BLaER1 (cell line): Measurements from ENCODE around the gene BMP2K.

Experiments used
- H3K27ac ChIP-seq: shearing (Covaris generic); formaldehyde crosslinking; 2 replicates; pipeline ENCODE4 v1.8.1; 2022
- H3K27me3 ChIP-seq: shearing (Covaris generic); formaldehyde crosslinking; 2 replicates; pipeline ENCODE4 v1.8.1; 2022
- H3K36me3 ChIP-seq: shearing (Covaris generic); formaldehyde crosslinking; 2 replicates; pipeline ENCODE4 v1.8.1; 2022
- H3K4me1 ChIP-seq: shearing (Covaris generic); formaldehyde crosslinking; 2 replicates; pipeline ENCODE4 v1.8.1; 2022
- H3K4me2 ChIP-seq: shearing (Covaris generic); formaldehyde crosslinking; 2 replicates; pipeline ENCODE4 v1.8.1; 2022
- H3K4me3 ChIP-seq: shearing (Covaris generic); formaldehyde crosslinking; 2 replicates; pipeline ENCODE4 v1.8.1; 2022
- H3K9ac ChIP-seq: shearing (Covaris generic); formaldehyde crosslinking; 2 replicates; pipeline ENCODE4 v1.8.1; 2022
- H3K9me3 ChIP-seq: shearing (Covaris generic); formaldehyde crosslinking; 2 replicates; pipeline ENCODE4 v1.8.1; 2022
- H4K20me1 ChIP-seq: shearing (Covaris generic); formaldehyde crosslinking; 2 replicates; pipeline ENCODE4 v1.8.1; 2022
- Cebpa-rat ChIP-seq: shearing (Covaris generic); IDR thresholded peaks from 2 replicates; pipeline ENCODE4 v1.8.1; 2022

Gene BMP2K

DNA sequence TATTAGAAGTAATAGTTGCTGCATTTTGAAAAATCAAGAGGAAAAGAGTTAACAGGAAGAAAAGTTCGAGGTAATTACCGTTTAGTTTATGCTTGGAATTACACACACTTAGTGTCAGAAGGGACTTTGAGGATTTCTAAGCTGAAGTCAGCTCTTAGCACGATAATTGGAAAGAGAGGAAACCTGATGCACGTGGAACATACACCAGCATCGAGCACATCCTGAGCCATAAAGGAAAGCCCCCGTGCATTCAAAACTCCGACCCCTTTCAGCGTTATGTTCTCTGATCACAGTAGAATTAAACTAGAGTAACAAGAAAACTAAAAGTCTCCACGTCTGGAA is 163.5 kb downstream of the BMP2K start:
- peaks cover 22% of the 10 kb centered on the region for H3K4me1 ChIP-seq
- H3K36me3 ChIP-seq: no peaks in the 10 kb centered on the region
- H3K27me3 ChIP-seq: no peaks in the 10 kb centered on the region
- peak overlapping the region; percentile 90 for H3K4me2 ChIP-seq
- no peaks in the 10 kb centered on the region for H3K9me3 ChIP-seq
- no peak for TF ChIP-seq Cebpa-rat
- peak overlapping the region; percentile 94 for H3K4me3 ChIP-seq
- H3K27ac ChIP-seq: no peak overlapping the region
- no peaks in the 10 kb centered on the region for H4K20me1 ChIP-seq
- peak overlapping the region; percentile 84; the same call in 1 of the 2 replicates for H3K9ac ChIP-seq

DNA sequence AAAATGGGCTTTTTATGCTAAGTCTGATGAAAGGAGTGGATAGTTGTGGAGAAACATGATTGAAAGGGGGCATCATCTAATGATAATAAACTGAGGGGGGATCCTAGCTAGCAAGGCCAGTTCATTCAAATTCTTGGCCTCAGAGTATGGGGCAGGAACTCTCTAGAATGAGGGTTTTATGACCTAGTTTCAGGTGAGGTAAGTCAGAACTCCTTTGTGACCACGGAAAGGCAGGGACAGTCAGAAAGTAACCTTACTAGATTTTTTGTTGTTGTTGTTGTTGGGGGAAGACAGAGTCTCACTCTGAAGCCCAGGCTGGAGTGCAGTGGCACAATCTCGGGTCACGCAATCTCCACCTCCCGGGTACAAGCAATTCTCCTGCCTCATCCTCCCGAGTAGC is 164.6 kb downstream of the BMP2K start:
- Histone ChIP-seq H4K20me1 (no peaks in the 10 kb centered on the region), H3K4me2 (peak overlapping the region; percentile 90; the same call in 1 of the 2 replicates), H3K9ac (no peak overlapping the region), H3K27ac (no peak overlapping the region), H3K4me3 (no peak overlapping the region), H3K4me1 (peaks cover 22% of the 10 kb centered on the region), H3K27me3 (no peaks in the 10 kb centered on the region), H3K36me3 (no peaks in the 10 kb centered on the region), H3K9me3 (no peaks in the 10 kb centered on the region)
- no peak for TF ChIP-seq Cebpa-rat

- no peak for TF ChIP-seq Cebpa-rat
- H3K9ac ChIP-seq: no peak overlapping the region
- no peak overlapping the region for H3K4me2 ChIP-seq
- 0 out of 2 replicates have a peak, but pooled peaks cover 6% of the 10 kb centered on the region for H3K9me3 ChIP-seq
- no peaks in the 10 kb centered on the region for H4K20me1 ChIP-seq
- H3K4me1 ChIP-seq: peaks cover 10% of the 10 kb centered on the region
- no peaks in the 10 kb centered on the region for H3K36me3 ChIP-seq
- H3K27me3 ChIP-seq: no peaks in the 10 kb centered on the region
- no peak overlapping the region for H3K4me3 ChIP-seq
- H3K27ac ChIP-seq: no peak overlapping the region
These were observed 168.2 kb downstream of the BMP2K start for GRCh38 chr4:78944381-78944780.

GRCh38 chr4:78945651-78946179 is 169.6 kb downstream of the BMP2K start:
- Histone ChIP-seq H3K27ac (no peak overlapping the region), H3K4me2 (no peak overlapping the region), H3K9me3 (0 out of 2 replicates have a peak, but pooled peaks cover 6% of the 10 kb centered on the region), H3K36me3 (no peaks in the 10 kb centered on the region), H4K20me1 (no peaks in the 10 kb centered on the region), H3K4me3 (no peak overlapping the region), H3K27me3 (no peaks in the 10 kb centered on the region), H3K4me1 (no peaks in the 10 kb centered on the region), H3K9ac (no peak overlapping the region)
- no peak for TF ChIP-seq Cebpa-rat

DNA sequence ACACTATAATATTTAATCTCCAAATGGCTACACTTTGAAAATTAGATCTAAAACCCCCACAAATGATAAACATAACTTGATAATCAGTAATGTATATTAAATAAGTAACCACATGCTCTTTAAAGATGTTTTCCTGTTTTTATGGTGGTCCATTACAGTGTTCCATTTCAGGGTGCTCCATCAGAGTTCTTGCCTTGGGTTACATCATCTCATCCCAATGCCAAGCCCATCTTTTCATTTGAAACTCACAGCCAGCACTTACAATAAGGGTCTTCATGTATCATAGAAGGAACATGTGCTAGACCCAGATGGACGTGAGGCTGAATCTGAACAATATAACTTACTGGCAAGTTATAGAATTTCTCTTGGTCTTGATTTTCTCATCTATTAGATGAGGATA is 173.6 kb downstream of the BMP2K start:
- Histone ChIP-seq H4K20me1 (no peaks in the 10 kb centered on the region), H3K4me3 (no peak overlapping the region), H3K4me1 (no peaks in the 10 kb centered on the region), H3K4me2 (no peak overlapping the region), H3K27me3 (no peaks in the 10 kb centered on the region), H3K36me3 (no peaks in the 10 kb centered on the region), H3K9ac (no peak overlapping the region), H3K27ac (no peak overlapping the region), H3K9me3 (0 out of 2 replicates have a peak, but pooled peaks cover 6% of the 10 kb centered on the region)
- no peak for TF ChIP-seq Cebpa-rat

DNA sequence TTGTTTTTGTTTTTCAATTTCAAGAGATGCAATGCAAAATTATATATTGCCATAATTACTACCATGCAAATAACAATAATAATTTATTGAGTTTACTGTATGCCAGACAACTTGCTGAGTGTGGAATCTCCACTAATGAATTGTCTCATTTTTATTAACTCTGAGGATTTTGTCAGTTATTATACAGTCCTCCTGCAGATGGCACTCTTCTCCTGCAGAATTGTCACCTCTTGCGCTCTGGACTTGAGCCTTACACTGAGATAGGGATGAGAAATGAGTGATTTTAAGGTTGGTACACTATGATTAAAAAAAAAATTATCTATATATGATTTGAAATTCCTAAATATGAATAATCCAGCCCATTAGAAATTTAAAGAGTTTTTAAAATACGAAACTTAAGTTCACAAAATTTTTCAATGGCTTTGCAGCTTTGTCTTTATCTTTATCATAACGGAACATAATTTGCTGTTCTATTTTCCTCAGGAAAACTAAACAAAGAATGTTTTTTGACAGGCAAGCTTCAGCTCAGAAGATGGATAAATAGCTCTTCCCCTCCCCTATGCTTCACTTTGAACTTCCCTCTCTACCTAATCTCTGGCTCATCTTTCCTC is 175.8 kb downstream of the BMP2K start:
- no peaks in the 10 kb centered on the region for H3K27me3 ChIP-seq
- no peak overlapping the region for H3K27ac ChIP-seq
- no peaks in the 10 kb centered on the region for H3K4me1 ChIP-seq
- H3K36me3 ChIP-seq: no peaks in the 10 kb centered on the region
- H3K4me2 ChIP-seq: no peak overlapping the region
- no peak for TF ChIP-seq Cebpa-rat
- no peak overlapping the region for H3K4me3 ChIP-seq
- H3K9ac ChIP-seq: no peak overlapping the region
- no peaks in the 10 kb centered on the region for H3K9me3 ChIP-seq
- H4K20me1 ChIP-seq: no peaks in the 10 kb centered on the region

- no peak overlapping the region for H3K27ac ChIP-seq
- no peaks in the 10 kb centered on the region for H3K36me3 ChIP-seq
- H4K20me1 ChIP-seq: no peaks in the 10 kb centered on the region
- H3K4me3 ChIP-seq: no peak overlapping the region
- H3K4me1 ChIP-seq: no peaks in the 10 kb centered on the region
- TF ChIP-seq Cebpa-rat: no peak
- H3K9me3 ChIP-seq: no peaks in the 10 kb centered on the region
- no peak overlapping the region; the same call in 1 of the 2 replicates for H3K9ac ChIP-seq
- H3K4me2 ChIP-seq: no peak overlapping the region
- no peaks in the 10 kb centered on the region for H3K27me3 ChIP-seq
These were observed 177.1 kb downstream of the BMP2K start for GRCh38 chr4:78953231-78953630.

DNA sequence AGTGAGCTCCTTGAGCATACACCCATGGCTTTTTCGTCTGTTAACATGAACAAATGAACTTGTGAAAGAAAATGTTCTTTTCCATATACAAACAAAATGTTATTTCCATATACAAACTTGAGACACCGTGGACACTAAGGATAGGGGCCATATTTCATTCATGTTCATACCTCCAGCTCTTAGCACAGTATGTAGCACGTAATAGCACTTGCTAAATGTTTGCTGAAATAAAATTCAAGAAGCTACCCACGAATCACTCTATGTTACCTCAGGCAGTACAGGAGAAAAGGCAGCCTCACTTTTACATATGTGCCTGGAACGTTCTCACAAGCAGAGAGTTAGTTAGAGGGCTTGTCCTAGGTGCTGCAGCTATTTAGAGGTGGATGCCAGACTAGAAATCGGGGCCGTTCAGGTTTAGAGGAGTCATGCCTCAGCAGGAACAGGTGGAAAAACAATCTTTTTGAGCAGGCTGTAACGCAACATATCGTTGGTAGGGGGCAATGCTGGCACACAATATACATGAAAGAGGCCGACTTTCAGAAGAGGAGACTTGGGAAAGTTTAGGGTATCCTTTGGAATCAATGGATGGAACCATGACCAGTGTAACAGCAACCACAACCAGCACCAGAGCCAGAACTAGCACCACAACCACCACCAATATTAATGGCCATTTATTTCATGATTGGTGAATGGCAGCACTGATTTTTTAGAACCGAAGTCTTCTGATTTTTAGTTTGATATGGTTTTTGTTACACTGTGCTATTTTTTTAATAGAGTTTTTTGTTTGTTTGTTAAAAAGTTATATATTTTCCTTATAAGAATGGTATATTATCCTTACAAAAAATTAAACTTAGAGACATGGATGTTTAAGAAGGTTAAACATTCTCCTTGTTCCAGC is 177.9 kb downstream of the BMP2K start:
- Histone ChIP-seq H3K36me3 (no peaks in the 10 kb centered on the region), H3K4me3 (no peak overlapping the region), H3K9me3 (no peaks in the 10 kb centered on the region), H3K27me3 (no peaks in the 10 kb centered on the region), H4K20me1 (no peaks in the 10 kb centered on the region), H3K4me2 (no peak overlapping the region), H3K27ac (no peak overlapping the region), H3K4me1 (no peaks in the 10 kb centered on the region), H3K9ac (no peak overlapping the region)
- no peak for TF ChIP-seq Cebpa-rat

DNA sequence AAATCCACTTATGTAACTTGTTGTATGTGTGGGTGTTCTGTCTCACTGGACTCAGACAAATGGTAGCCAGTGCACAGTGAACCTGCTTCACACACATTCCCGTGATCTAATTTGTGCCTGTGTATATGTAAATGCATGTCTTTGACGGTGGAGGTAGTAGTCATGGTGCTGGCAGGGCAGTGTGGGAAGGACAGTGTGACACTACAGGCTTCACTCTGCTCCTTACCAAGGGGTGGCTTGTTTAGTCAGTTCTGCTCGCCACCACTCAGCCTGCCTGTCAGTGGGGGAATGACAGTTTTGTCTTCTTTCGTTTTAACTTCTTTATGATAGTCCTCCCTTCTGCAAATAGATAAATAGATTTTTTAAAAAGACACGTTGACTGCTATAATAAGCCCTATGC is 180.8 kb downstream of the BMP2K start:
- no peak overlapping the region for H3K4me2 ChIP-seq
- H3K36me3 ChIP-seq: no peaks in the 10 kb centered on the region

DNA sequence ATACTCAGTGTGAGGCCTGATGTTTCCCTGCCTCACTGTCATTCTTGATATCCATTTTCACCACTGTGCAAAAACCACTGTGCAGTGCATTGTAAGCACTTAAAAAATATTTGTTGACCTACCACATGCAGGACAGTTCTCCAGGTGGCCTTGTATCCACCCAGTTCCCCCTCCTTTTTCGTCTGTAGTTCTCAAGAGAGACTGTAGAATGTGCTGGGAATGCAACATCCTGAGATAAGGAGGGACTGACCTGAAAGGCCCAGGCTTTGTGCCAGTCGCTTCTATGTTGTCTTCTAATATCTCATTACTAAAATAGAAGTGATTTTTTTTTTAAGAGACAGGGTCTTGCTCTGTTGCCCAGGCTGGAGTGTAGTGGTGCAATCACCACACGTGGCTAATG is 184.8 kb downstream of the BMP2K start:
- H3K4me3 ChIP-seq: no peak overlapping the region
- no peaks in the 10 kb centered on the region for H3K4me1 ChIP-seq
- H3K4me2 ChIP-seq: no peak overlapping the region
- H3K9ac ChIP-seq: no peak overlapping the region
- H3K9me3 ChIP-seq: no peaks in the 10 kb centered on the region
- H3K27me3 ChIP-seq: no peaks in the 10 kb centered on the region
- no peak overlapping the region for H3K27ac ChIP-seq
- no peaks in the 10 kb centered on the region for H3K36me3 ChIP-seq
- no peak for TF ChIP-seq Cebpa-rat
- no peaks in the 10 kb centered on the region for H4K20me1 ChIP-seq

More for the DNA sequence above, 180.8 kb downstream of the BMP2K start:
- TF ChIP-seq Cebpa-rat: no peak
- Histone ChIP-seq H4K20me1 (no peaks in the 10 kb centered on the region), H3K4me3 (no peak overlapping the region), H3K27ac (no peak overlapping the region), H3K9ac (no peak overlapping the region), H3K4me1 (no peaks in the 10 kb centered on the region), H3K9me3 (no peaks in the 10 kb centered on the region), H3K27me3 (no peaks in the 10 kb centered on the region)
